CD14-positive monocyte (primary cell): ENCODE measurements around the gene SPEF2. TPM values are rescaled to one million over a fixed set of nuclear protein-coding genes. Genes with fewer than 3 reads are reported as not detected.

Experiments used
- DNase-seq, 3 donors: peaks; one replicate each; pipeline ENCODE4 v3.0.0-alpha.2; 2011 to 2022
- H2AFZ ChIP-seq: 2 replicates; pipeline ENCODE4 v1.6.0; 2012; ENCODE audit warnings: mild to moderate bottlenecking, low read depth, low read length, inconsistent platforms; ENCODE audit not compliant: insufficient read depth, poor library complexity, severe bottlenecking
- H3K27ac ChIP-seq, 2 donors: 1 replicate in 1 of 2; 2 replicates in 1 of 2; pipeline ENCODE4 v1.5.1; 2012 to 2013; ENCODE audit warnings: low read length in 2 of 2, control low read depth in 1 of 2, inconsistent platforms in 1 of 2, low read depth in 1 of 2, mild to moderate bottlenecking in 1 of 2
- H3K27me3 ChIP-seq, 2 donors: one replicate each; pipeline versions ENCODE4 v1.6.0 to v1.6.1; 2011 to 2013; ENCODE audit warnings: low read length in 2 of 2; ENCODE audit not compliant: control insufficient read depth in 2 of 2, insufficient read depth in 2 of 2
- H3K36me3 ChIP-seq, 2 donors: replicated peaks in 1 of 2; 1 replicate in 1 of 2; 2 replicates in 1 of 2; pipeline versions ENCODE4 v1.5.1 to v1.6.1; 2012 to 2013; ENCODE audit warnings: low read length in 2 of 2, control low read depth in 1 of 2, inconsistent platforms in 1 of 2, mild to moderate bottlenecking in 1 of 2; ENCODE audit not compliant: insufficient read depth in 2 of 2, control insufficient read depth in 1 of 2
- H3K4me1 ChIP-seq, 2 donors: 1 replicate in 1 of 2; 2 replicates in 1 of 2; pipeline versions ENCODE4 v1.5.1 to v1.6.1; 2012 to 2013; ENCODE audit warnings: low read length in 2 of 2, control low read depth in 1 of 2, inconsistent platforms in 1 of 2, mild to moderate bottlenecking in 1 of 2, moderate library complexity in 1 of 2; ENCODE audit not compliant: insufficient read depth in 2 of 2, control insufficient read depth in 1 of 2
- H3K4me2 ChIP-seq: replicated peaks from 2 replicates; pipeline ENCODE3; 2012; ENCODE audit warnings: low read length, moderate library complexity, mild to moderate bottlenecking; ENCODE audit not compliant: poor library complexity, severe bottlenecking; ENCODE audit errors: extremely low read depth
- H3K4me3 ChIP-seq, 3 experiments: fragments of 200-600 bp in 1 of 3; sonication (generic) in 1 of 3; replicated peaks in 1 of 3; 1 replicate in 2 of 3; 2 replicates in 1 of 3; pipeline ENCODE4 v1.5.1; 2011 to 2013; ENCODE audit warnings: low read length in 3 of 3, mild to moderate bottlenecking in 3 of 3, control low read depth in 2 of 3, low read depth in 2 of 3, inconsistent platforms in 1 of 3, moderate library complexity in 1 of 3
- H3K79me2 ChIP-seq: 2 replicates; pipeline ENCODE4 v1.6.0; 2012; ENCODE audit warnings: mild to moderate bottlenecking, control low read depth, inconsistent platforms, low read length, moderate library complexity; ENCODE audit not compliant: insufficient read depth
- H3K9ac ChIP-seq: 2 replicates; pipeline ENCODE4 v1.6.0; 2017; ENCODE audit warnings: low read length, mild to moderate bottlenecking; ENCODE audit not compliant: insufficient read depth, poor library complexity, severe bottlenecking
- H3K9me3 ChIP-seq, 2 donors: replicated peaks in 1 of 2; 1 replicate in 1 of 2; 2 replicates in 1 of 2; pipeline versions ENCODE4 v1.5.1 to v1.6.1; 2012 to 2013; ENCODE audit warnings: low read length in 2 of 2, control low read depth in 1 of 2; ENCODE audit not compliant: control insufficient read depth in 1 of 2, insufficient read depth in 1 of 2
- H4K20me1 ChIP-seq: 2 replicates; pipeline ENCODE4 v1.6.0; 2012; ENCODE audit warnings: mild to moderate bottlenecking, low read length, control low read depth, moderate library complexity; ENCODE audit not compliant: insufficient read depth
- H3K27ac Mint-ChIP-seq, 7 donors: one replicate each; pipeline ENCODE4 v1.8.0; 2020; ENCODE audit warnings: mild to moderate bottlenecking in 7 of 7, mixed read lengths in 7 of 7, moderate library complexity in 6 of 7, inconsistent platforms in 2 of 7
- H3K27me3 Mint-ChIP-seq, 3 donors: one replicate each; pipeline ENCODE4 v1.8.0; 2021 to 2022; ENCODE audit warnings: low read depth in 3 of 3, mild to moderate bottlenecking in 3 of 3, mixed read lengths in 3 of 3, moderate library complexity in 3 of 3, inconsistent platforms in 1 of 3
- H3K36me3 Mint-ChIP-seq, 2 donors: one replicate each; pipeline ENCODE4 v1.8.0; 2020; ENCODE audit warnings: mixed read lengths in 2 of 2, inconsistent platforms in 1 of 2, mild to moderate bottlenecking in 1 of 2
- H3K4me1 Mint-ChIP-seq: one replicate; pipeline ENCODE4 v1.8.0; 2020; ENCODE audit warnings: mild to moderate bottlenecking, mixed read lengths
- H3K4me3 Mint-ChIP-seq, 2 donors: one replicate each; pipeline ENCODE4 v1.8.0; 2020; ENCODE audit warnings: mild to moderate bottlenecking in 2 of 2, mixed read lengths in 2 of 2, moderate library complexity in 1 of 2
- H3K9me3 Mint-ChIP-seq, 7 donors: one replicate each; pipeline ENCODE4 v1.8.0; 2020 to 2022; ENCODE audit warnings: mixed read lengths in 7 of 7, mild to moderate bottlenecking in 6 of 7, moderate library complexity in 6 of 7, inconsistent platforms in 2 of 7
- WGBS: methylation state at CpG from one replicate; pipeline ENCODE4 v1.1.5; 2013; ENCODE audit warnings: missing lambda C conversion rate; ENCODE audit not compliant: insufficient coverage; 5-methylcytosine and 5-hydroxymethylcytosine counted together
- intact Hi-C, 2 donors: fragments of 100-400 bp; cut with micrococcal nuclease; formaldehyde crosslinking; loops; one replicate each; pipeline versions ENCODE4 v1.15.0 to v1.15.1; 2023
- polyA plus RNA-seq, 3 donors: library from polyadenylated mRNA; depleted of rRNA in 1 of 3; unstranded in 2 of 3; stranded (reverse) in 1 of 3; fragments of 300-500 nt in 2 of 3; fragments of >200 nt in 1 of 3; fragmentation: Illumina TruSeq in 2 of 3; gene quantifications; 1 replicate in 2 of 3; 2 replicates in 1 of 3; pipeline ENCODE4 v1.2.3, GENCODE V29; 2012 to 2021
- TF ChIP-seq, protein P1 (sequence below): fragments of 200-600 bp; IDR thresholded peaks from one replicate; pipeline ENCODE4 v1.8.0; 2022; ENCODE audit warnings: antibody characterized with exemption, mild to moderate bottlenecking

SPEF2 gene
- polyA plus RNA-seq, 3 donors: 0.46 to 0.96 (median 0.48) TPM

DNA sequence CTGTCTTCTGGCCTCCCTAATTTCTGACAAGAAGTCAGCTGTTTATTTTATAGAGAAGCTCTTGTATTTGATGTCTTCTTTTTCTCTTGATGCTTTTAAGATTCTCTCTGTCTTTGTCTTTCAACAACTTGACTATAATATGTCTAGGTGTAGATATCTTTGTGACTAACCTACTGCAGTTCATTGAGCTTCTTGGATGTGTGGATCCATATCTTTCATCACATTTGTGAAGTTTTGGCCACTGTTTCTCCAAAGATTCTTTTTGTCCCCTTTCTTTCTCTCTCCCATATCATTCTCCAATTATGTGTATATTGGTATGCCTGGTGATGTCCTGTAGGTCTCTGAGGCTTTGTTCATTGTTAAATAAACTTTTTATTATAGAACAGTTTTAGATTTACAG is 16.7 kb downstream of the SPEF2 start:
- Histone ChIP-seq H3K27ac (no peak overlapping the region), H3K9ac (no peak overlapping the region), H4K20me1 (no peaks in the 10 kb centered on the region), H3K27me3 (no peaks in the 10 kb centered on the region), H3K79me2 (no peaks in the 10 kb centered on the region), H3K4me3 (no peak overlapping the region), H2AFZ (no peak overlapping the region), H3K4me1 (no peaks in the 10 kb centered on the region), H3K9me3 (peaks cover 11 to 32% of the 10 kb centered on the region in 2 donors), H3K36me3 (peaks cover 11 to 58% of the 10 kb centered on the region in 2 donors), H3K4me2 (no peak overlapping the region)
- no peak for DNase-seq
- TF ChIP-seq, protein P1, sequence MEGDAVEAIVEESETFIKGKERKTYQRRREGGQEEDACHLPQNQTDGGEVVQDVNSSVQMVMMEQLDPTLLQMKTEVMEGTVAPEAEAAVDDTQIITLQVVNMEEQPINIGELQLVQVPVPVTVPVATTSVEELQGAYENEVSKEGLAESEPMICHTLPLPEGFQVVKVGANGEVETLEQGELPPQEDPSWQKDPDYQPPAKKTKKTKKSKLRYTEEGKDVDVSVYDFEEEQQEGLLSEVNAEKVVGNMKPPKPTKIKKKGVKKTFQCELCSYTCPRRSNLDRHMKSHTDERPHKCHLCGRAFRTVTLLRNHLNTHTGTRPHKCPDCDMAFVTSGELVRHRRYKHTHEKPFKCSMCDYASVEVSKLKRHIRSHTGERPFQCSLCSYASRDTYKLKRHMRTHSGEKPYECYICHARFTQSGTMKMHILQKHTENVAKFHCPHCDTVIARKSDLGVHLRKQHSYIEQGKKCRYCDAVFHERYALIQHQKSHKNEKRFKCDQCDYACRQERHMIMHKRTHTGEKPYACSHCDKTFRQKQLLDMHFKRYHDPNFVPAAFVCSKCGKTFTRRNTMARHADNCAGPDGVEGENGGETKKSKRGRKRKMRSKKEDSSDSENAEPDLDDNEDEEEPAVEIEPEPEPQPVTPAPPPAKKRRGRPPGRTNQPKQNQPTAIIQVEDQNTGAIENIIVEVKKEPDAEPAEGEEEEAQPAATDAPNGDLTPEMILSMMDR: no peak
- H3K36me3 Mint-ChIP-seq: peaks cover 57 to 65% of the 10 kb centered on the region in 2 donors
- no peak overlapping the region for H3K4me3 Mint-ChIP-seq
- intact Hi-C loops: no loop called here
- no peaks in the 10 kb centered on the region for H3K27me3 Mint-ChIP-seq
- no peaks in the 10 kb centered on the region for H3K4me1 Mint-ChIP-seq
- H3K9me3 Mint-ChIP-seq: peaks cover 23 to 39% (median 34%) of the 10 kb centered on the region in 7 donors
- H3K27ac Mint-ChIP-seq: no peak overlapping the region

DNA sequence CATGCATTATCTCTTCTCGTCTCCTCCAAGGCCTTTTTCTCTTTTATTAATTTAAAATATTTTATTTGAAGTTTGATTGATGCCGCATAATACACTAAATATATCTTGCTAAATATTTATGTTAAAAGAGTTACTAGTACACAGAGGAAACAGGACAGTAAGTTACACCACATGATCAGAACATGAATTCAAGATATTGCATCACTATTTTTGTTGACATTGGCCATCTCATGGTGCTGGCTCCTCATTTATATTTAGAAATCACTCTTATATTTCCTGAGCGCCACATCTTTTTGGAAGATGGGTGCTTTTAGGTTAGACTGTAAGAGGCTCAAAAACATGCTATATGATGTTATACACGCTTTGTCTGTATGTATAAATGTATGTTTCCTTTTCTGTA is 23.0 kb downstream of the SPEF2 start:
- Histone ChIP-seq H3K9ac (no peak overlapping the region), H4K20me1 (no peaks in the 10 kb centered on the region), H3K27me3 (no peaks in the 10 kb centered on the region), H3K9me3 (no peaks in the 10 kb centered on the region), H3K79me2 (no peaks in the 10 kb centered on the region), H3K4me1 (no peaks in the 10 kb centered on the region), H2AFZ (no peak overlapping the region), H3K36me3 (peaks cover 4 to 13% of the 10 kb centered on the region in 2 donors), H3K4me2 (no peak overlapping the region), H3K4me3 (no peak overlapping the region), H3K27ac (no peak overlapping the region)
- intact Hi-C loops: no loop called here
- no CpG with 5 or more reads among the region's 4 CpGs for WGBS
- TF ChIP-seq, protein P1: no peak
- no peak overlapping the region for H3K4me3 Mint-ChIP-seq
- peaks cover 0 to 1% (median 0%) of the 10 kb centered on the region in 3 donors for H3K27me3 Mint-ChIP-seq
- peaks cover 2% of the 10 kb centered on the region for H3K4me1 Mint-ChIP-seq
- H3K27ac Mint-ChIP-seq: no peak overlapping the region
- peaks cover 0 to 3% (median 0%) of the 10 kb centered on the region in 7 donors for H3K9me3 Mint-ChIP-seq
- peaks cover 28% of the 10 kb centered on the region in 2 donors for H3K36me3 Mint-ChIP-seq
- no peak for DNase-seq
